ENCODE measurements around the gene RHBDD3.

DNA sequence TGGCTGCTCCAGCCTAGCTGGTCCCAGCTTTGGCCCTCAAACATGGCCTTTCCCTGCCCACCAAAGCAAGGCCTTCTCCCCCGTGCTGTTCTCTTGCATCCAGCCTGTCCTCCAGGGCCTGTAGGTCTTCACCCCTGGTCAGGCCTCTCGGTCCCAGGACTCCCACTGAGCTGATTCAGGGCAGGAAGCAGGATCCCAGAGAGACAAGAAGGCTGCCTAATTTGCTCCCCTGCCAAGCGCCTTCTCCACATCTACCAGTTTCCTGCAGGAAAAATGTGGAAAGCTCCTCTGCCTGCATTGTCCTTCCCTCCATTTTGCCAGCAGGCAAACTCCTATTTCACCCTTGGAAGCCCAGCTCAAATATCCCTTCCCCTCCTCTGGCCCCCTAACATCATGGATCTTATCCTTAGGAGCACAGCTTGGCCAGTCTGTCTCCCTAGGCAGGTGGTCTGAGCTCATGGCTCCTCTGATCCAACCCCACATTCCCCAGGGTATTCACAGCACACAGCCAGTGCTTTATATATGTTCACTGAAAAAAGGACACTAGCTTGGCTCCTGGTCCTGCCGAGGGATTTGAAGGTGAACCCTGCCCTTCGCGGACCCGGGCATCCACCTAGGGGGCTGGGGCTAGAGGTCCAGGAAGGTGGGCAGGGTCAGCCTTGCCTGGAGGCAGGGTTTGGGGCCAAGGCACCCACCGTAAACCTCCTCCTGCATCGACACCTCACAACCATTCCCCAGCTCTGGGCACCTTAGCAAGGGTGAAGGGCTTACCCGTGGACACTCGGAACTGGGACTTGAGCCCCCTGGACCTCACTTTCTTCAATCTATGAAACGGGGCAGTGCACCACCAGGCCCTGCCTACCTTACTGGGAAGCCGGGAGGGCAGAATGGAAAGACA is 968 bp downstream of the RHBDD3 start:
- TF ChIP-seq, protein P1, sequence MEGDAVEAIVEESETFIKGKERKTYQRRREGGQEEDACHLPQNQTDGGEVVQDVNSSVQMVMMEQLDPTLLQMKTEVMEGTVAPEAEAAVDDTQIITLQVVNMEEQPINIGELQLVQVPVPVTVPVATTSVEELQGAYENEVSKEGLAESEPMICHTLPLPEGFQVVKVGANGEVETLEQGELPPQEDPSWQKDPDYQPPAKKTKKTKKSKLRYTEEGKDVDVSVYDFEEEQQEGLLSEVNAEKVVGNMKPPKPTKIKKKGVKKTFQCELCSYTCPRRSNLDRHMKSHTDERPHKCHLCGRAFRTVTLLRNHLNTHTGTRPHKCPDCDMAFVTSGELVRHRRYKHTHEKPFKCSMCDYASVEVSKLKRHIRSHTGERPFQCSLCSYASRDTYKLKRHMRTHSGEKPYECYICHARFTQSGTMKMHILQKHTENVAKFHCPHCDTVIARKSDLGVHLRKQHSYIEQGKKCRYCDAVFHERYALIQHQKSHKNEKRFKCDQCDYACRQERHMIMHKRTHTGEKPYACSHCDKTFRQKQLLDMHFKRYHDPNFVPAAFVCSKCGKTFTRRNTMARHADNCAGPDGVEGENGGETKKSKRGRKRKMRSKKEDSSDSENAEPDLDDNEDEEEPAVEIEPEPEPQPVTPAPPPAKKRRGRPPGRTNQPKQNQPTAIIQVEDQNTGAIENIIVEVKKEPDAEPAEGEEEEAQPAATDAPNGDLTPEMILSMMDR (IDR thresholded peaks at IDR 0.05) = no peak
- TF ChIP-seq EZH2 (IDR thresholded peaks at IDR 0.05; ENCODE audit: borderline replicate concordance, insufficient read depth, low read depth, low read length, poor library complexity, severe bottlenecking) = no peak

All from B cell (primary cell).